ENCODE results near the gene ITIH5. TPM values are rescaled to one million over a fixed set of nuclear protein-coding genes. Genes with fewer than 3 reads are reported as not detected.
A peak's percentile ranks its signal among the peaks of the same experiment; 100 is the strongest.
"Not testable (repeated sequence)": the region's sequence is repeated elsewhere in the genome, so short reads cannot be mapped to it uniquely, and the experiment has no call there.

The ITIH5 gene
- 13.1 TPM for total RNA-seq
- 23.3 TPM for polyA plus RNA-seq (ENCODE audit: insufficient read depth, low read depth, low replicate concordance)
- long read RNA-seq, donor 1, full-length matches to known transcripts: 1 of 1 reads
- long read RNA-seq, donor 1, partial matches to known transcripts: 0 of 1 reads
- long read RNA-seq, donor 1, other reads (novel, unspliced or antisense): 0 of 1 reads
- long read RNA-seq, donor 2, full-length matches to known transcripts: 3 of 3 reads
- long read RNA-seq, donor 2, partial matches to known transcripts: 0 of 3 reads
- long read RNA-seq, donor 2, other reads (novel, unspliced or antisense): 0 of 3 reads
- long read RNA-seq, donor 3, full-length matches to known transcripts: 2 of 7 reads
- long read RNA-seq, donor 3, partial matches to known transcripts: 5 of 7 reads
- long read RNA-seq, donor 3, other reads (novel, unspliced or antisense): 0 of 7 reads
- long read RNA-seq, donor 4, full-length matches to known transcripts: 2 of 2 reads
- long read RNA-seq, donor 4, partial matches to known transcripts: 0 of 2 reads
- long read RNA-seq, donor 4, other reads (novel, unspliced or antisense): 0 of 2 reads
- long read RNA-seq, donor 5, full-length matches to known transcripts: 1 of 1 reads
- long read RNA-seq, donor 5, partial matches to known transcripts: 0 of 1 reads
- long read RNA-seq, donor 5, other reads (novel, unspliced or antisense): 0 of 1 reads
- long read RNA-seq, donor 6: 0 reads
- long read RNA-seq, donor 7, full-length matches to known transcripts: 11 of 23 reads
- long read RNA-seq, donor 7, partial matches to known transcripts: 7 of 23 reads
- long read RNA-seq, donor 7, other reads (novel, unspliced or antisense): 5 of 23 reads
- long read RNA-seq, donor 8, full-length matches to known transcripts: 1 of 1 reads
- long read RNA-seq, donor 8, partial matches to known transcripts: 0 of 1 reads
- long read RNA-seq, donor 8, other reads (novel, unspliced or antisense): 0 of 1 reads
- long read RNA-seq, donor 9, full-length matches to known transcripts: 2 of 2 reads
- long read RNA-seq, donor 9, partial matches to known transcripts: 0 of 2 reads
- long read RNA-seq, donor 9, other reads (novel, unspliced or antisense): 0 of 2 reads
- long read RNA-seq, donor 10, full-length matches to known transcripts: 1 of 1 reads
- long read RNA-seq, donor 10, partial matches to known transcripts: 0 of 1 reads
- long read RNA-seq, donor 10, other reads (novel, unspliced or antisense): 0 of 1 reads

GRCh38 chr10:7666253-7667023 is at the start of gene ITIH5:
ITIH5 (minus strand) TSS chr10:7666966; CDS start chr10:7666892, 74 bp downstream.
- TF ChIP-seq, protein P1, sequence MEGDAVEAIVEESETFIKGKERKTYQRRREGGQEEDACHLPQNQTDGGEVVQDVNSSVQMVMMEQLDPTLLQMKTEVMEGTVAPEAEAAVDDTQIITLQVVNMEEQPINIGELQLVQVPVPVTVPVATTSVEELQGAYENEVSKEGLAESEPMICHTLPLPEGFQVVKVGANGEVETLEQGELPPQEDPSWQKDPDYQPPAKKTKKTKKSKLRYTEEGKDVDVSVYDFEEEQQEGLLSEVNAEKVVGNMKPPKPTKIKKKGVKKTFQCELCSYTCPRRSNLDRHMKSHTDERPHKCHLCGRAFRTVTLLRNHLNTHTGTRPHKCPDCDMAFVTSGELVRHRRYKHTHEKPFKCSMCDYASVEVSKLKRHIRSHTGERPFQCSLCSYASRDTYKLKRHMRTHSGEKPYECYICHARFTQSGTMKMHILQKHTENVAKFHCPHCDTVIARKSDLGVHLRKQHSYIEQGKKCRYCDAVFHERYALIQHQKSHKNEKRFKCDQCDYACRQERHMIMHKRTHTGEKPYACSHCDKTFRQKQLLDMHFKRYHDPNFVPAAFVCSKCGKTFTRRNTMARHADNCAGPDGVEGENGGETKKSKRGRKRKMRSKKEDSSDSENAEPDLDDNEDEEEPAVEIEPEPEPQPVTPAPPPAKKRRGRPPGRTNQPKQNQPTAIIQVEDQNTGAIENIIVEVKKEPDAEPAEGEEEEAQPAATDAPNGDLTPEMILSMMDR (IDR thresholded peaks at IDR 0.05; ENCODE audit: borderline replicate concordance, extremely low read depth, insufficient read depth): no peak
- H3K36me3 ChIP-seq (ENCODE audit: control insufficient read depth in 2 of 3, insufficient read depth in 3 of 3, low read length in 3 of 3): no peaks in the 10 kb centered on the region
- peak; percentile 28 to 72 (median 39) for DNase-seq
- no peaks in the 10 kb centered on the region for H3K9me3 ChIP-seq (ENCODE audit: control insufficient read depth in 2 of 3, insufficient read depth in 1 of 3, low read length in 3 of 3)
- peaks cover 12% of the 10 kb centered on the region for H3K27me3 ChIP-seq (ENCODE audit: control insufficient read depth, insufficient read depth, low read length)
- H3K27ac ChIP-seq (ENCODE audit: low read depth in 2 of 2, low read length in 2 of 2): peak within 1 kb of the TSS in 1 of 2 donors; percentile 20
- FAIRE-seq: no peak
- H3K4me3 ChIP-seq (ENCODE audit: low read length in 3 of 3): peak within 1 kb of the TSS; percentile 31 to 69 (median 46)
- H3K4me1 ChIP-seq (ENCODE audit: control insufficient read depth in 2 of 3, insufficient read depth in 2 of 3, low read depth in 1 of 3, low read length in 3 of 3): peaks cover 0 to 8% (median 5%) of the 10 kb centered on the region in 3 donors
- intact Hi-C loops (cut with DNase I): no loop called here
- peak within 1 kb of the TSS in 1 of 3 donors; percentile 63 for H3K9ac ChIP-seq (ENCODE audit: low read length in 3 of 3)

DNA sequence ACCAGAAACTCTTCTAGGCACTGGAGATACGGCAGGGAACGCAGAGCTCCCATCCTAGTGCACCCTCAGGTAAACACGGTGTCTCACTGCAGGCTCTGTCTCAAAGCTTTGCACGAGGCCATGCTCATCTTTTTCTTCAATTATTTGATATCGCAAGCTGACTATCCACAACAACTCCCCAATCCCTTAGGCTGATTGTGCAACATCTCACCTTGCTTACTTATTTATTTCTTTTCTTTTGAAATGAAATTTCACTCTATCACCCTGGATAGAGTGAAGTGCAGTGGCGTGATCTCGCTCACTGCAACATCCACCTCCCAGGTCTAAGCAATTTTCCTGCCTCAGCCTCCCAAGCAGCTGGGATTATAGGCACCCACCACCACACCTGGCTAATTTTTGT is 48.7 kb upstream of the ITIH5 start:
- H3K4me1 ChIP-seq (ENCODE audit: control insufficient read depth in 2 of 3, insufficient read depth in 2 of 3, low read depth in 1 of 3, low read length in 3 of 3): no peaks in the 10 kb centered on the region
- intact Hi-C loops (cut with DNase I): no loop called here
- H3K9me3 ChIP-seq (ENCODE audit: control insufficient read depth in 2 of 3, insufficient read depth in 1 of 3, low read length in 3 of 3): no peaks in the 10 kb centered on the region
- DNase-seq: no peak
- no peak for FAIRE-seq
- H3K4me3 ChIP-seq (ENCODE audit: low read length in 3 of 3): no peak overlapping the region
- no peak overlapping the region for H3K9ac ChIP-seq (ENCODE audit: low read length in 3 of 3)
- no peaks in the 10 kb centered on the region for H3K36me3 ChIP-seq (ENCODE audit: control insufficient read depth in 2 of 3, insufficient read depth in 3 of 3, low read length in 3 of 3)
- TF ChIP-seq, protein P1 (IDR thresholded peaks at IDR 0.05; ENCODE audit: borderline replicate concordance, extremely low read depth, insufficient read depth): no peak
- H3K27me3 ChIP-seq (ENCODE audit: control insufficient read depth, insufficient read depth, low read length): no peaks in the 10 kb centered on the region
- H3K27ac ChIP-seq (ENCODE audit: low read depth in 2 of 2, low read length in 2 of 2): no peak overlapping the region

- H3K27ac ChIP-seq (ENCODE audit: low read depth in 2 of 2, low read length in 2 of 2); H3K4me1 ChIP-seq (ENCODE audit: control insufficient read depth in 2 of 3, insufficient read depth in 2 of 3, low read depth in 1 of 3, low read length in 3 of 3); H3K36me3 ChIP-seq (ENCODE audit: control insufficient read depth in 2 of 3, insufficient read depth in 3 of 3, low read length in 3 of 3); DNase-seq; intact Hi-C loops (cut with DNase I); FAIRE-seq; H3K4me3 ChIP-seq (ENCODE audit: low read length in 3 of 3); H3K9me3 ChIP-seq (ENCODE audit: control insufficient read depth in 2 of 3, insufficient read depth in 1 of 3, low read length in 3 of 3); H3K9ac ChIP-seq (ENCODE audit: low read length in 3 of 3); H3K27me3 ChIP-seq (ENCODE audit: control insufficient read depth, insufficient read depth, low read length): not testable (repeated sequence)
These were observed 44.3 kb upstream of the ITIH5 start for GRCh38 chr10:7711075-7711474.
